H9 (cell line): ENCODE results near the gene LNX2. TPM values are rescaled to one million over a fixed set of nuclear protein-coding genes. Genes with fewer than 3 reads are reported as not detected.

Experiments
- DNase-seq: peaks from one replicate; pipeline ENCODE4 v3.0.0-alpha.2; 2017
- H2AFZ ChIP-seq: one replicate; pipeline ENCODE4 v1.6.1; 2013; ENCODE audit warnings: mild to moderate bottlenecking, low read length, control low read depth, moderate library complexity
- H2AK5ac ChIP-seq: 2 replicates; pipeline ENCODE4 v1.6.1; 2013; ENCODE audit warnings: low read length, control low read depth, mixed read lengths; ENCODE audit not compliant: insufficient read length
- H2BK120ac ChIP-seq: one replicate; pipeline ENCODE4 v1.6.1; 2013; ENCODE audit warnings: low read depth, mild to moderate bottlenecking, low read length, control low read depth, inconsistent platforms; ENCODE audit not compliant: poor library complexity, severe bottlenecking
- H2BK12ac ChIP-seq: 2 replicates; pipeline ENCODE4 v1.6.1; 2013; ENCODE audit warnings: low read length, control low read depth, mixed read lengths, low read depth; ENCODE audit not compliant: insufficient read length
- H2BK15ac ChIP-seq: 2 replicates; pipeline ENCODE4 v1.6.1; 2013; ENCODE audit warnings: low read depth, low read length, control low read depth
- H2BK20ac ChIP-seq: one replicate; pipeline ENCODE4 v1.6.1; 2013; ENCODE audit warnings: low read depth, mild to moderate bottlenecking, low read length, control low read depth, inconsistent platforms; ENCODE audit not compliant: poor library complexity, severe bottlenecking
- H2BK5ac ChIP-seq: 2 replicates; pipeline ENCODE4 v1.6.1; 2013; ENCODE audit warnings: low read length, control low read depth, mixed read lengths; ENCODE audit not compliant: insufficient read length
- H3K14ac ChIP-seq: 2 replicates; pipeline ENCODE4 v1.6.1; 2013; ENCODE audit warnings: low read length, control low read depth; ENCODE audit not compliant: insufficient read depth
- H3K18ac ChIP-seq: 2 replicates; pipeline ENCODE4 v1.6.1; 2013; ENCODE audit warnings: low read depth, mild to moderate bottlenecking, mixed read lengths, low read length, control low read depth; ENCODE audit not compliant: insufficient read length
- H3K23ac ChIP-seq: 2 replicates; pipeline ENCODE4 v1.6.1; 2013; ENCODE audit warnings: low read length, control low read depth, mixed read lengths, low read depth; ENCODE audit not compliant: insufficient read length
- H3K23me2 ChIP-seq: 2 replicates; pipeline ENCODE4 v1.6.1; 2013; ENCODE audit warnings: low read depth, mild to moderate bottlenecking, mixed read lengths, low read length, control low read depth; ENCODE audit not compliant: insufficient read length, poor library complexity, severe bottlenecking
- H3K27ac ChIP-seq: 2 replicates; pipeline ENCODE4 v1.5.1; 2013; ENCODE audit warnings: low read length, control low read depth, mixed read lengths, low read depth; ENCODE audit not compliant: insufficient read length
- H3K27me3 ChIP-seq: 2 replicates; pipeline ENCODE4 v1.6.1; 2013; ENCODE audit warnings: low read length, control low read depth, inconsistent platforms; ENCODE audit not compliant: insufficient read depth
- H3K4ac ChIP-seq: 2 replicates; pipeline ENCODE4 v1.6.1; 2013; ENCODE audit warnings: low read depth, mild to moderate bottlenecking, control low read depth, inconsistent platforms, low read length, moderate library complexity
- H3K4me1 ChIP-seq: 2 replicates; pipeline ENCODE4 v1.6.1; 2013; ENCODE audit warnings: low read length, control low read depth, inconsistent platforms; ENCODE audit not compliant: insufficient read depth
- H3K4me2 ChIP-seq: 2 replicates; pipeline ENCODE4 v1.6.1; 2013; ENCODE audit warnings: low read length, control low read depth, mixed read lengths; ENCODE audit not compliant: insufficient read length, insufficient read depth
- H3K56ac ChIP-seq: 2 replicates; pipeline ENCODE4 v1.6.1; 2013; ENCODE audit warnings: low read depth, mild to moderate bottlenecking, mixed read lengths, low read length, control low read depth; ENCODE audit not compliant: insufficient read length
- H3K79me1 ChIP-seq: 2 replicates; pipeline ENCODE4 v1.6.1; 2013; ENCODE audit warnings: low read depth, mild to moderate bottlenecking, moderate library complexity, low read length, control low read depth, inconsistent platforms; ENCODE audit not compliant: insufficient read depth, poor library complexity, severe bottlenecking
- H3K79me2 ChIP-seq: 2 replicates; pipeline ENCODE4 v1.6.1; 2013; ENCODE audit warnings: low read length, control low read depth, inconsistent platforms; ENCODE audit not compliant: insufficient read depth
- H3K9ac ChIP-seq: 2 replicates; pipeline ENCODE4 v1.6.1; 2013; ENCODE audit warnings: low read length, control low read depth, mixed read lengths; ENCODE audit not compliant: insufficient read length; ENCODE audit errors: extremely low read depth
- H3K9me3 ChIP-seq: one replicate; pipeline ENCODE4 v1.6.1; 2013; ENCODE audit warnings: low read depth, low read length, inconsistent platforms; ENCODE audit not compliant: control insufficient read depth
- H3T11ph ChIP-seq: one replicate; pipeline ENCODE4 v1.6.1; 2013; ENCODE audit warnings: mild to moderate bottlenecking, low read length, control low read depth, inconsistent platforms
- H4K20me1 ChIP-seq: one replicate; pipeline ENCODE4 v1.6.1; 2013; ENCODE audit not compliant: control insufficient read depth, insufficient read length, insufficient read depth
- H4K5ac ChIP-seq: 2 replicates; pipeline ENCODE4 v1.6.1; 2013; ENCODE audit warnings: low read depth, mild to moderate bottlenecking, mixed read lengths, low read length, control low read depth; ENCODE audit not compliant: insufficient read length
- H4K8ac ChIP-seq: replicated peaks from 2 replicates; pipeline ENCODE4 v1.6.1; 2013; ENCODE audit warnings: low read length, control low read depth, mixed read lengths, low read depth; ENCODE audit not compliant: insufficient read length
- H4K91ac ChIP-seq: 2 replicates; pipeline ENCODE4 v1.6.1; 2013; ENCODE audit warnings: low read depth, mild to moderate bottlenecking, moderate library complexity, mixed read lengths, low read length, control low read depth; ENCODE audit not compliant: insufficient read length
- H3K27ac Mint-ChIP-seq, 3 experiments: 2 replicates in 2 of 3; 3 replicates in 1 of 3; pipeline ENCODE4 v1.8.0; 2020 to 2021; ENCODE audit warnings: mixed read lengths in 3 of 3, mild to moderate bottlenecking in 1 of 3, moderate library complexity in 1 of 3
- H3K27me3 Mint-ChIP-seq: 2 replicates; pipeline ENCODE4 v1.8.0; 2021; ENCODE audit warnings: low read depth, mild to moderate bottlenecking, moderate library complexity, mixed read lengths
- H3K36me3 Mint-ChIP-seq, 3 experiments: 2 replicates in 2 of 3; 3 replicates in 1 of 3; pipeline ENCODE4 v1.8.0; 2020 to 2021; ENCODE audit warnings: low read depth in 3 of 3, mixed read lengths in 3 of 3; ENCODE audit not compliant: insufficient read depth in 1 of 3
- H3K4me1 Mint-ChIP-seq, 2 experiments: 2 replicates each; pipeline ENCODE4 v1.8.0; 2020; ENCODE audit warnings: mixed read lengths in 2 of 2
- H3K4me3 Mint-ChIP-seq, 2 experiments: 2 replicates in 1 of 2; 3 replicates in 1 of 2; pipeline ENCODE4 v1.8.0; 2020 to 2021; ENCODE audit warnings: mild to moderate bottlenecking in 2 of 2, mixed read lengths in 2 of 2, moderate library complexity in 1 of 2
- H3K9me3 Mint-ChIP-seq, 2 experiments: 2 replicates in 1 of 2; 3 replicates in 1 of 2; pipeline ENCODE4 v1.8.0; 2020; ENCODE audit warnings: mild to moderate bottlenecking in 2 of 2, mixed read lengths in 2 of 2, moderate library complexity in 1 of 2
- CTCF ChIP-seq: fragments of 200-600 bp; sonication (generic); conservative IDR thresholded peaks from 3 replicates; pipeline ENCODE4 v1.8.0; 2021; ENCODE audit warnings: antibody characterized with exemption, mild to moderate bottlenecking
- WGBS: extraction: QIAGEN DNeasy Blood & Tissue Kit; methylation state at CpG from one replicate; pipeline ENCODE4 v1.1.7; 2013; ENCODE audit warnings: missing lambda C conversion rate, low lambda C conversion rate, mixed read lengths; ENCODE audit not compliant: insufficient read length; ENCODE audit errors: extremely low coverage; 5-methylcytosine and 5-hydroxymethylcytosine counted together
- total RNA-seq: library from RNA; stranded (reverse); gene quantifications from 2 replicates; pipeline ENCODE4 v1.2.1, GENCODE V29; 2021

LNX2 gene
- total RNA-seq, 1 experiment from 2014 or later: 12.4 TPM

- H2BK5ac ChIP-seq: no peak overlapping the region
- Mint-ChIP-seq H3K4me3 (peak overlapping the region; percentile 91 to 100), H3K36me3 (peaks cover 21 to 28% (median 23%) of the 10 kb centered on the region in 3 experiments), H3K27ac (no peak overlapping the region), H3K4me1 (peaks cover 44 to 48% of the 10 kb centered on the region in 2 experiments), H3K9me3 (peaks cover 0 to 6% of the 10 kb centered on the region in 2 experiments; a peak in 3 of 5 replicates), H3K27me3 (no peaks in the 10 kb centered on the region; the same call in 1 of the 2 replicates)
- no peak overlapping the region for H4K5ac ChIP-seq
- no peaks in the 10 kb centered on the region for H3K9me3 ChIP-seq
- no peak overlapping the region for H3K27ac ChIP-seq
- H2BK20ac ChIP-seq: no peak overlapping the region
- no peak overlapping the region for H2AFZ ChIP-seq
- H3K4ac ChIP-seq: no peak overlapping the region
- H4K8ac ChIP-seq: no peak overlapping the region
- H3K18ac ChIP-seq: no peak overlapping the region
- H2BK15ac ChIP-seq: no peak overlapping the region
- no peak overlapping the region for H4K91ac ChIP-seq
- no peak for TF ChIP-seq CTCF
- no CpG with 5 or more reads among the region's 10 CpGs for WGBS
- no peak overlapping the region for H3K56ac ChIP-seq
- peaks cover 32% of the 10 kb centered on the region; the same call in 1 of the 2 replicates for H3K79me2 ChIP-seq
- no peak overlapping the region for H3T11ph ChIP-seq
- H3K4me2 ChIP-seq: peak overlapping the region; percentile 80
- H3K23ac ChIP-seq: no peak overlapping the region
- H2AK5ac ChIP-seq: no peak overlapping the region
- no peak overlapping the region for H2BK120ac ChIP-seq
- H3K9ac ChIP-seq: peak overlapping the region; percentile 66
- DNase-seq: no peak
- H2BK12ac ChIP-seq: no peak overlapping the region
- peaks cover 10% of the 10 kb centered on the region for H3K79me1 ChIP-seq
- no peaks in the 10 kb centered on the region for H4K20me1 ChIP-seq
- H3K27me3 ChIP-seq: no peaks in the 10 kb centered on the region
- H3K14ac ChIP-seq: no peak overlapping the region
- H3K23me2 ChIP-seq: peaks cover 15% of the 10 kb centered on the region
- H3K4me1 ChIP-seq: peaks cover 9% of the 10 kb centered on the region; the same call in 1 of the 2 replicates
Observed at GRCh38 chr13:27619093-27619727, 1.1 kb downstream of the LNX2 start.
